ENCODE results near the gene CFAP77. TPM values are rescaled to one million over a fixed set of nuclear protein-coding genes. Genes with fewer than 3 reads are reported as not detected.

The CFAP77 gene
- total and polyA plus RNA-seq, 12 donors = 0.53 to 4.3 (median 1.3) TPM

GRCh38 chr9:132609829-132610228, 199.8 kb downstream of the CFAP77 start:
- ATAC-seq (no peak), DNase-seq (no peak)
- no peak for TF ChIP-seq CTCF (IDR thresholded peaks at IDR 0.05)
- peaks cover 0 to 98% (median 20%) of the 10 kb centered on the region in 9 donors for H3K36me3 ChIP-seq
- 87 to 98% methylated on average over 7 of the region's 7 CpGs for WGBS, 2 donors
- intact Hi-C loops (cut with DNase I) = no loop called here
- no peak overlapping the region for H3K4me3 ChIP-seq
- no peak overlapping the region for H3K27ac ChIP-seq
- no peaks in the 10 kb centered on the region for H3K4me1 ChIP-seq
- no peaks in the 10 kb centered on the region for H3K9me3 ChIP-seq
- H3K27me3 ChIP-seq = no peaks in the 10 kb centered on the region

- ATAC-seq (no peak), DNase-seq (no peak)
- intact Hi-C loops (cut with DNase I) = no loop called here
- Histone ChIP-seq H3K4me3 (no peak overlapping the region), H3K9me3 (no peaks in the 10 kb centered on the region), H3K36me3 (peaks cover 0 to 98% (median 29%) of the 10 kb centered on the region in 9 donors), H3K27ac (no peak overlapping the region), H3K4me1 (no peaks in the 10 kb centered on the region), H3K27me3 (no peaks in the 10 kb centered on the region)
- 86 to 87% methylated on average over 12 of the region's 12 CpGs for WGBS, 2 donors
- no peak for TF ChIP-seq CTCF (IDR thresholded peaks at IDR 0.05)
Measured at GRCh38 chr9:132610661-132611060, 200.7 kb downstream of the CFAP77 start.

- DNase-seq (no peak), ATAC-seq (no peak)
- no peaks in the 10 kb centered on the region for H3K9me3 ChIP-seq
- intact Hi-C loops (cut with DNase I) = no loop called here
- no peak overlapping the region for H3K4me3 ChIP-seq
- 80 to 82% methylated on average over 6 of the region's 6 CpGs for WGBS, 2 donors
- no peak overlapping the region for H3K27ac ChIP-seq
- no peak for TF ChIP-seq CTCF (IDR thresholded peaks at IDR 0.05)
- peaks cover 0 to 98% (median 46%) of the 10 kb centered on the region in 9 donors for H3K36me3 ChIP-seq
- no peaks in the 10 kb centered on the region for H3K4me1 ChIP-seq
- H3K27me3 ChIP-seq = no peaks in the 10 kb centered on the region
Measured at GRCh38 chr9:132614324-132614723, 204.3 kb downstream of the CFAP77 start.

GRCh38 chr9:132615774-132616173, 205.8 kb downstream of the CFAP77 start:
- Histone ChIP-seq H3K4me1 (no peaks in the 10 kb centered on the region), H3K9me3 (no peaks in the 10 kb centered on the region), H3K4me3 (no peak overlapping the region), H3K36me3 (peaks cover 0 to 93% (median 46%) of the 10 kb centered on the region in 9 donors), H3K27ac (no peak overlapping the region), H3K27me3 (no peaks in the 10 kb centered on the region)
- 86 to 89% methylated on average over 2 of the region's 2 CpGs for WGBS, 2 donors
- TF ChIP-seq CTCF (IDR thresholded peaks at IDR 0.05) = no peak
- DNase-seq (no peak), ATAC-seq (no peak)
- intact Hi-C loops (cut with DNase I) = no loop called here

Data from heart right ventricle (tissue), 16 donors.